ENCODE data around the gene TMC6. TPM values are rescaled to one million over a fixed set of nuclear protein-coding genes. Genes with fewer than 3 reads are reported as not detected.

Gene TMC6
- total RNA-seq, 1 experiment from 2014 or later, result 58.0 TPM

GRCh38 chr17:78170692-78171590 is 42.4 kb upstream of the TMC6 start:
- CTCF ChIA-PET, result interaction anchor here (0.7 to 1.1 kb wide), 2 partner anchors 44 to 80 kb away, joined by 3 read pairs; no protein-coding TSS in a partner anchor
- DNase-seq (ENCODE audit: low read depth, low spot score), result no peak
- POLR2A ChIA-PET, result no interaction called here
- Histone ChIP-seq H3K36me3 (ENCODE audit: control insufficient read depth, insufficient read depth, low read length) (no peaks in the 10 kb centered on the region; the same call in 1 of the 2 replicates), H3K27me3 (ENCODE audit: control insufficient read depth, insufficient read depth, low read length) (no peaks in the 10 kb centered on the region), H3K4me1 (ENCODE audit: control insufficient read depth, insufficient read depth, low read length) (peaks cover 50% of the 10 kb centered on the region), H3K9me3 (ENCODE audit: control insufficient read depth, insufficient read depth, low read depth, low read length) (no peaks in the 10 kb centered on the region), H3K27ac (ENCODE audit: low read length) (peak overlapping the region; percentile 29; the same call in 1 of the 2 replicates), H3K4me3 (ENCODE audit: low read depth in 2 of 2, low read length in 2 of 2) (no peak overlapping the region)
- in situ Hi-C loops (cut with HindIII; ENCODE audit: low pct_unique_long_range_greater_than_20kb, low sequenced_read_pairs), result no loop called here
- ATAC-seq, result no peak
- BruUV-seq (replicated peaks), result no TSS peak
- intact Hi-C loops (cut with micrococcal nuclease; ENCODE audit: unreplicated experiment), result no loop called here
- TF ChIP-seq REST (IDR thresholded peaks at IDR 0.05; ENCODE audit: insufficient read depth in 1 of 2, low read depth in 2 of 2, low read length in 1 of 2) (no peak), SIN3A (IDR thresholded peaks at IDR 0.05; ENCODE audit: borderline replicate concordance, insufficient read depth, low read depth, low read length) (no peak), POLR2AphosphoS5 (IDR thresholded peaks at IDR 0.05; ENCODE audit: low read depth, low read length) (0 out of 2 replicates have a peak, but pooled peaks have one; percentile 15)

- Histone ChIP-seq H3K9me3 (ENCODE audit: control insufficient read depth, insufficient read depth, low read depth, low read length) (no peaks in the 10 kb centered on the region), H3K27ac (ENCODE audit: low read length) (peak overlapping the region; percentile 69), H3K36me3 (ENCODE audit: control insufficient read depth, insufficient read depth, low read length) (no peaks in the 10 kb centered on the region; the same call in 1 of the 2 replicates), H3K4me1 (ENCODE audit: control insufficient read depth, insufficient read depth, low read length) (peaks cover 36% of the 10 kb centered on the region), H3K4me3 (ENCODE audit: low read depth in 2 of 2, low read length in 2 of 2) (peak overlapping the region; percentile 48 to 69), H3K27me3 (ENCODE audit: control insufficient read depth, insufficient read depth, low read length) (no peaks in the 10 kb centered on the region)
- intact Hi-C loops (cut with micrococcal nuclease; ENCODE audit: unreplicated experiment) (no loop called here), in situ Hi-C loops (cut with HindIII; ENCODE audit: low pct_unique_long_range_greater_than_20kb, low sequenced_read_pairs) (no loop called here)
- TF ChIP-seq TCF7L2 (IDR thresholded peaks at IDR 0.05; ENCODE audit: low read depth, low read length), result no peak
- peak; percentile 23 for TF ChIP-seq POLR2AphosphoS5 (IDR thresholded peaks at IDR 0.05; ENCODE audit: low read depth, low read length)
- CTCF ChIA-PET, result interaction anchor here (0.6 to 1.5 kb wide), 5 partner anchors 29 to 246 kb away, joined by 4 to 5 read pairs (median 4); no protein-coding TSS in a partner anchor
- POLR2A ChIA-PET, result interaction anchor here (0.6 to 1.2 kb wide), 3 partner anchors 20 to 261 kb away, joined by 3 to 7 read pairs (median 4); no protein-coding TSS in a partner anchor
- ATAC-seq, result peak; percentile 72
- no TSS peak for BruUV-seq (replicated peaks)
- DNase-seq (ENCODE audit: low read depth, low spot score), result no peak
Measured at GRCh38 chr17:78168903-78169793, 40.6 kb upstream of the TMC6 start.
